ENCODE data around the gene EMC8. TPM values are rescaled to one million over a fixed set of nuclear protein-coding genes. Genes with fewer than 3 reads are reported as not detected.
A peak's percentile ranks its signal among the peaks of the same experiment; 100 is the strongest.

Gene EMC8
- total and polyA plus RNA-seq, 10 of the 15 experiments (the other 5 are each of a cell fraction or from before 2014, with no cell fraction given), result 7.8 to 62.0 (median 33.5) TPM

GRCh38 chr16:85757341-85757822 lies 42.0 kb downstream of the EMC8 start:
- Histone ChIP-seq H3K9me3 (replicated peaks; ENCODE audit: control insufficient read depth, insufficient read depth, low read length) (no peaks in the 10 kb centered on the region), H4K20me1 (ENCODE audit: control insufficient read depth, insufficient read depth) (no peaks in the 10 kb centered on the region), H3K4me1 (ENCODE audit: control insufficient read depth, insufficient read depth, low read length) (peaks cover 63% of the 10 kb centered on the region), H2AFZ (ENCODE audit: control insufficient read depth, low read depth, low read length) (no peak overlapping the region), H3K4me3 (no peak overlapping the region), H3K27me3 (replicated peaks in 1 of 2; ENCODE audit: control insufficient read depth in 2 of 2, insufficient read depth in 2 of 2, low read length in 1 of 2) (no peaks in the 10 kb centered on the region), H3K9ac (ENCODE audit: control insufficient read depth, insufficient read depth, low read length) (no peak overlapping the region), H3K79me2 (ENCODE audit: control insufficient read depth, insufficient read depth, low read length) (no peaks in the 10 kb centered on the region), H3K27ac (ENCODE audit: control insufficient read depth, insufficient read depth) (peak overlapping the region; percentile 87), H3K36me3 (ENCODE audit: control insufficient read depth in 2 of 2, insufficient read depth in 2 of 2, low read length in 1 of 2) (no peaks in the 10 kb centered on the region), H3K4me2 (ENCODE audit: control insufficient read depth, insufficient read depth) (peak overlapping the region; percentile 99)
- in situ Hi-C loops (cut with MboI), result no loop called here
- ChIA-PET RAD21 (ENCODE audit: unreplicated experiment) (no interaction called here), CTCF (interaction anchor here (0.6 to 2.0 kb wide), 5 partner anchors 28 to 528 kb away, joined by 3 to 9 read pairs (median 4); no protein-coding TSS in a partner anchor), POLR2A (no interaction called here), SMC1A (ENCODE audit: uncharacterized antibody, unreplicated experiment) (interaction anchor here (1.0 to 2.1 kb wide), 2 partner anchors 11 to 36 kb away, joined by 3 to 8 read pairs; no protein-coding TSS in a partner anchor)
- peak; percentile 51 for ATAC-seq
- peak; percentile 57 for DNase-seq (ENCODE audit: low read depth, low spot score)
- FAIRE-seq, result peak; percentile 81
- intact Hi-C loops (cut with micrococcal nuclease; ENCODE audit: unreplicated experiment), result loop anchor here (2.0 to 5.0 kb wide), 5 partner anchors 23 to 200 kb away; partner anchors contain the start of gene GINS2
- no TSS peak for BruUV-seq (replicated peaks)
- 1% methylated on average over 7 of the region's 7 CpGs for WGBS (ENCODE audit: insufficient coverage, insufficient replicate concordance, low lambda C conversion rate, missing lambda C conversion rate)
- TF ChIP-seq IKZF2 (IDR thresholded peaks at IDR 0.05) (peak in 1 of 2 experiments; percentile 46; a peak in 3 of 4 replicates), MYB (IDR thresholded peaks at IDR 0.05; ENCODE audit: borderline replicate concordance, low read depth, low read length) (no peak), MEF2B (IDR thresholded peaks at IDR 0.05; ENCODE audit: partially characterized antibody, poor library complexity, severe bottlenecking) (peak; percentile 42), ZBTB11 (CRISPR knock-in tag; IDR thresholded peaks at IDR 0.05) (no peak), BCL3 (IDR thresholded peaks at IDR 0.05; ENCODE audit: borderline replicate concordance, insufficient read depth, low read depth, low read length, poor library complexity, severe bottlenecking) (no peak), BACH1 (IDR thresholded peaks at IDR 0.05; ENCODE audit: borderline replicate concordance) (no peak), CHD4 (IDR thresholded peaks at IDR 0.05) (no peak), ATF2 (IDR thresholded peaks at IDR 0.05; ENCODE audit: low read length) (no peak), EP300 (IDR thresholded peaks at IDR 0.05; ENCODE audit: borderline replicate concordance in 1 of 2, control insufficient read depth in 1 of 2, low read depth in 2 of 2, low read length in 2 of 2) (peak in 1 of 2 experiments; percentile 42; a peak in 1 of 4 replicates), FOXM1 (IDR thresholded peaks at IDR 0.05; ENCODE audit: low read depth, low read length) (peak; percentile 43; the same call in 1 of the 2 replicates), IRF4 (IDR thresholded peaks at IDR 0.05; ENCODE audit: low read depth, low read length) (no peak), USF1 (IDR thresholded peaks at IDR 0.05; ENCODE audit: borderline replicate concordance, extremely low read length, insufficient read depth, low read depth, low read length) (no peak), CBX5 (IDR thresholded peaks at IDR 0.05; ENCODE audit: low read depth) (no peak)

Data from GM12878 (cell line).